ENCODE data around the gene ETNK2.
A peak's percentile ranks its signal among the peaks of the same experiment; 100 is the strongest.
"Not testable (repeated sequence)": the region's sequence is repeated elsewhere in the genome, so short reads cannot be mapped to it uniquely, and the experiment has no call there.

The ETNK2 gene

GRCh38 chr1:204110894-204111633 lies 40.8 kb downstream of the ETNK2 start:
- Mint-ChIP-seq H3K4me3 (no peak overlapping the region), H3K9me3 (no peaks in the 10 kb centered on the region), H3K36me3 (ENCODE audit: low read depth) (no peaks in the 10 kb centered on the region), H3K4me1 (peaks cover 13% of the 10 kb centered on the region), H3K27ac (no peak overlapping the region), H3K27me3 (no peaks in the 10 kb centered on the region)
- ATAC-seq (no peak), DNase-seq (no peak)

- Mint-ChIP-seq H3K27me3 (no peaks in the 10 kb centered on the region), H3K9me3 (no peaks in the 10 kb centered on the region), H3K4me3 (no peak overlapping the region), H3K4me1 (peaks cover 17% of the 10 kb centered on the region), H3K27ac (no peak overlapping the region), H3K36me3 (ENCODE audit: low read depth) (no peaks in the 10 kb centered on the region)
- ATAC-seq, result no peak
- DNase-seq, result no peak
Observed at GRCh38 chr1:204108312-204109141, 43.3 kb downstream of the ETNK2 start.

- no peaks in the 10 kb centered on the region for H3K36me3 Mint-ChIP-seq (ENCODE audit: low read depth)
- ATAC-seq, result no peak
Observed at GRCh38 chr1:204107892-204108291, 44.0 kb downstream of the ETNK2 start.

GRCh38 chr1:204106825-204107224 lies 45.0 kb downstream of the ETNK2 start:
- no peaks in the 10 kb centered on the region for H3K9me3 Mint-ChIP-seq
- no peak overlapping the region for H3K4me3 Mint-ChIP-seq
- H3K27ac Mint-ChIP-seq, result no peak overlapping the region
- DNase-seq, result no peak
- no peaks in the 10 kb centered on the region for H3K36me3 Mint-ChIP-seq (ENCODE audit: low read depth)
- ATAC-seq, result no peak
- no peaks in the 10 kb centered on the region for H3K27me3 Mint-ChIP-seq
- H3K4me1 Mint-ChIP-seq, result peaks cover 33% of the 10 kb centered on the region

More at GRCh38 chr1:204107892-204108291, 44.0 kb downstream of the ETNK2 start:
- Mint-ChIP-seq H3K27me3 (no peaks in the 10 kb centered on the region), H3K27ac (no peak overlapping the region), H3K4me1 (peaks cover 23% of the 10 kb centered on the region), H3K4me3 (no peak overlapping the region), H3K9me3 (no peaks in the 10 kb centered on the region)
- no peak for DNase-seq

- H3K4me1 Mint-ChIP-seq, result peaks cover 36% of the 10 kb centered on the region
- ATAC-seq, result no peak
- H3K9me3 Mint-ChIP-seq, result no peaks in the 10 kb centered on the region
- H3K27ac Mint-ChIP-seq, result peak overlapping the region; percentile 84
- peak overlapping the region; percentile 62 for H3K4me3 Mint-ChIP-seq
- no peak for DNase-seq
- no peaks in the 10 kb centered on the region for H3K36me3 Mint-ChIP-seq (ENCODE audit: low read depth)
- no peaks in the 10 kb centered on the region for H3K27me3 Mint-ChIP-seq
Observed at GRCh38 chr1:204105131-204105515, 46.7 kb downstream of the ETNK2 start.

- ATAC-seq (peak; percentile 59), DNase-seq (peak; percentile 39)
- H3K4me3 Mint-ChIP-seq, result peak overlapping the region; percentile 62
- no peaks in the 10 kb centered on the region for H3K36me3 Mint-ChIP-seq (ENCODE audit: low read depth)
- H3K27me3 Mint-ChIP-seq, result no peaks in the 10 kb centered on the region
- peak overlapping the region; percentile 84 for H3K27ac Mint-ChIP-seq
- H3K9me3 Mint-ChIP-seq, result no peaks in the 10 kb centered on the region
- peaks cover 36% of the 10 kb centered on the region for H3K4me1 Mint-ChIP-seq
Observed at GRCh38 chr1:204104331-204105130, 47.3 kb downstream of the ETNK2 start.

- DNase-seq (no peak), ATAC-seq (no peak)
- Mint-ChIP-seq H3K27ac (peak overlapping the region; percentile 76), H3K27me3 (no peaks in the 10 kb centered on the region), H3K4me3 (no peak overlapping the region), H3K9me3 (no peaks in the 10 kb centered on the region), H3K4me1 (peaks cover 36% of the 10 kb centered on the region), H3K36me3 (ENCODE audit: low read depth) (no peaks in the 10 kb centered on the region)
Observed at GRCh38 chr1:204103431-204103741, 48.5 kb downstream of the ETNK2 start.

GRCh38 chr1:204102739-204103430 lies 49.0 kb downstream of the ETNK2 start:
- DNase-seq, result peak; percentile 14
- Mint-ChIP-seq H3K36me3 (ENCODE audit: low read depth) (no peaks in the 10 kb centered on the region), H3K9me3 (no peaks in the 10 kb centered on the region), H3K4me3 (peak overlapping the region; percentile 35), H3K4me1 (peaks cover 36% of the 10 kb centered on the region), H3K27me3 (no peaks in the 10 kb centered on the region), H3K27ac (peak overlapping the region; percentile 76)
- ATAC-seq, result peak; percentile 55

- peak; percentile 28 for DNase-seq
- Mint-ChIP-seq H3K9me3 (no peaks in the 10 kb centered on the region), H3K27me3 (no peaks in the 10 kb centered on the region), H3K4me1 (peaks cover 37% of the 10 kb centered on the region), H3K4me3 (peak overlapping the region; percentile 35), H3K36me3 (ENCODE audit: low read depth) (no peaks in the 10 kb centered on the region), H3K27ac (peak overlapping the region; percentile 76)
- ATAC-seq, result peak; percentile 3
Observed at GRCh38 chr1:204102029-204102611, 49.7 kb downstream of the ETNK2 start.

- DNase-seq; H3K27me3 Mint-ChIP-seq; H3K27ac Mint-ChIP-seq; H3K9me3 Mint-ChIP-seq; ATAC-seq; H3K36me3 Mint-ChIP-seq (ENCODE audit: low read depth); H3K4me3 Mint-ChIP-seq: not testable (repeated sequence)
- H3K4me1 Mint-ChIP-seq, result peaks cover 35% of the 10 kb centered on the region
Observed at GRCh38 chr1:204099754-204100153, 52.1 kb downstream of the ETNK2 start.

GRCh38 chr1:204098683-204099082 lies 53.2 kb downstream of the ETNK2 start:
- ATAC-seq (no peak), DNase-seq (no peak)
- no peaks in the 10 kb centered on the region for H3K36me3 Mint-ChIP-seq (ENCODE audit: low read depth)
- no peak overlapping the region for H3K4me3 Mint-ChIP-seq
- H3K27me3 Mint-ChIP-seq, result no peaks in the 10 kb centered on the region
- peaks cover 32% of the 10 kb centered on the region for H3K4me1 Mint-ChIP-seq
- H3K9me3 Mint-ChIP-seq, result no peaks in the 10 kb centered on the region
- no peak overlapping the region for H3K27ac Mint-ChIP-seq

GRCh38 chr1:204096931-204097330 lies 54.9 kb downstream of the ETNK2 start:
- Mint-ChIP-seq H3K27ac (no peak overlapping the region), H3K36me3 (ENCODE audit: low read depth) (no peaks in the 10 kb centered on the region), H3K27me3 (no peaks in the 10 kb centered on the region), H3K9me3 (no peaks in the 10 kb centered on the region), H3K4me3 (no peak overlapping the region), H3K4me1 (peaks cover 22% of the 10 kb centered on the region)
- DNase-seq, result no peak
- peak; percentile 70 for ATAC-seq

GRCh38 chr1:204094856-204095634 lies 56.8 kb downstream of the ETNK2 start:
- no peak overlapping the region for H3K27ac Mint-ChIP-seq
- no peak for ATAC-seq
- H3K4me3 Mint-ChIP-seq, result no peak overlapping the region

More at GRCh38 chr1:204094856-204095634, 56.8 kb downstream of the ETNK2 start:
- no peak for DNase-seq
- H3K36me3 Mint-ChIP-seq (ENCODE audit: low read depth), result no peaks in the 10 kb centered on the region
- H3K4me1 Mint-ChIP-seq, result peaks cover 18% of the 10 kb centered on the region
- H3K9me3 Mint-ChIP-seq, result no peaks in the 10 kb centered on the region
- no peaks in the 10 kb centered on the region for H3K27me3 Mint-ChIP-seq

Measured in activated naive CD8-positive, alpha-beta T cell treated with anti-CD3 and anti-CD28 coated beads, Interleukin-2, amount 50 U/mL, for 24 hours (primary cell).